Adrenal gland (tissue), 12 donors: ENCODE data around the gene NDUFB2. TPM values are rescaled to one million over a fixed set of nuclear protein-coding genes. Genes with fewer than 3 reads are reported as not detected.

Experiments used
- DNase-seq, 7 donors: peaks; one replicate each; pipeline ENCODE4 v3.0.0-alpha.2; 2019 to 2020
- H3K27ac ChIP-seq, 5 donors: fragments of 200-600 bp; sonication (generic) in 4 of 5; 1 replicate in 3 of 5; 2 replicates in 2 of 5; pipeline versions ENCODE4 v1.5.1 to v1.8.0; 2016 to 2020; ENCODE audit warnings: mild to moderate bottlenecking in 1 of 5
- H3K27me3 ChIP-seq: fragments of 200-600 bp; 2 replicates; pipeline ENCODE4 v1.8.0; 2021
- H3K36me3 ChIP-seq, 2 donors: fragments of 200-600 bp; replicated peaks in 1 of 2; 1 replicate in 1 of 2; 2 replicates in 1 of 2; pipeline versions ENCODE4 v1.5.1 to v1.8.0; 2018 to 2022
- H3K4me1 ChIP-seq, 2 donors: fragments of 200-600 bp; replicated peaks in 1 of 2; 1 replicate in 1 of 2; 2 replicates in 1 of 2; pipeline versions ENCODE4 v1.5.1 to v1.8.0; 2018 to 2021
- H3K4me3 ChIP-seq, 4 donors: fragments of 200-600 bp; sonication (generic) in 3 of 4; one replicate each; pipeline ENCODE4 v1.5.1; 2016 to 2018
- H3K9me3 ChIP-seq, 3 donors: fragments of 200-600 bp; sonication (generic) in 1 of 3; replicated peaks in 1 of 3; 1 replicate in 2 of 3; 2 replicates in 1 of 3; pipeline versions ENCODE4 v1.5.1 to v1.8.0; 2016 to 2021
- POLR2A ChIP-seq, 2 donors: fragments of 450-650 bp; IDR thresholded peaks; one replicate each; pipeline ENCODE4 v1.6.1; 2017; ENCODE audit warnings: antibody characterized with exemption in 2 of 2, mild to moderate bottlenecking in 2 of 2, moderate library complexity in 1 of 2
- WGBS, 4 donors: extraction: QIAGEN DNeasy Blood & Tissue Kit in 2 of 4; methylation state at CpG; one replicate each; pipeline versions ENCODE4 v1.1.5 to v1.1.7; 2013 to 2017; 5-methylcytosine and 5-hydroxymethylcytosine counted together
- intact Hi-C, 2 donors: fragments of 100-400 bp; cut with DNase I; formaldehyde crosslinking; loops; one replicate each; pipeline versions ENCODE4 v1.14.1 to v1.15.0; 2022 to 2023
- polyA plus RNA-seq, 3 donors: library from polyadenylated mRNA; stranded (reverse); fragments of 200-250 nt in 2 of 3; fragments of 350-450 nt in 1 of 3; fragmentation: Illumina TruSeq in 1 of 3; extraction: RNeasy Lipid Tissue Mini Kit (QIAGEN cat#74804) in 1 of 3; gene quantifications; one replicate each; pipeline ENCODE4 v1.2.3, GENCODE V29; 2013 to 2014
- total RNA-seq, 9 donors: library from RNA; depleted of rRNA in 4 of 9; stranded (reverse); fragments of >200 nt in 4 of 9; fragments of 120-200 nt in 1 of 9; fragmentation: NEBNext Ultra II Directional in 1 of 9; extraction: Animal tissue kit (Norgen Biotek cat#: 25700) in 1 of 9; gene quantifications; one replicate each; pipeline versions ENCODE4 v1.1.0 to v1.2.4, GENCODE V29; 2013 to 2023
- TF ChIP-seq, protein P1 (sequence below), 6 experiments: fragments of 450-650 bp in 4 of 6; fragments of 200-600 bp in 2 of 6; sonication (generic) in 1 of 6; IDR thresholded peaks; 1 replicate in 5 of 6; 2 replicates in 1 of 6; pipeline versions ENCODE4 v1.5.1 to v1.8.0; 2016 to 2021; ENCODE audit warnings: antibody characterized with exemption in 6 of 6, mild to moderate bottlenecking in 2 of 6, moderate library complexity in 1 of 6
- donor health status: healthy with polysubstance abuse.
- donor health status: Bipolar disorder and iron deficiency.
- donor health status: DM: yes; HTN: yes; CAD: no.
- donor health status: DM: no; HTN: no; CAD: no.
- donor health status: DM: no; HTN: no; CAD: no.
- donor health status: DM: yes; HTN: yes; CAD: no.

NDUFB2 gene
- total and polyA plus RNA-seq, 12 donors, result 172 to 465 (median 212) TPM

DNA sequence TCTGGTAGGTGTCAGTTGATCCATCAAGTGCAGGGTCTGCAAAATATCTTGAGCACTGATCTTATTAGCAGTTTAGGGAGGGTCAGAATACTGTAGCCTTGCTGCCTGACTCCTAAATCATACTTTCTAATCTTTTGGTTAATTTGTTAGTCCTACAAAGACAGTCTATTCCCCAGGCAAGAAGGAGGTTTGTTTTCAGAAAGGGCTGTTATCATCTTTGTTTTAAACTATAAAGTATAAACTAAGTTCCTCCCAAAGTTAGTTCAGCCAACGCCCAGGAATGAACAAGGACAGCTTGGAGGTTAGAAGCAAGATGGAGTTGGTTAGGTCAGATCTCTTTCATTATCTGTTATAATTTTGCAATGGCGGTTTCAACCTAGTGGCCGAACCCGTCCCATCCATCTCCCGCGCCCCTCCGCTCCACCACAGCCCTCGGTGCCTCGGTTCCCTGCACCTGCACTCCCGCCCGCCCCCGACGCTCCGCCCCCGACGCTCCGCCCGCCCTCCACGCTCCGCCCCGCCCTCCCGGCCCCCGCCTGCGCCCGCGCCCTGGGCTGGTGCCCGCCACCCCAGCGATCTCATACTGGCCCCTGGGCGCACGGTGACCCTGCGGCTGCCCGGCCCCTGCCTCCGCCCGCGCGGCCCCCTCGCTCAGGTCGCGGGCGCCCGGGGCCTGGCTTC lies 24.0 kb upstream of the NDUFB2 start, which contains the start of gene ADCK2:
ADCK2 (plus strand) TSS at position 564 of the 681 bp plus-strand sequence. CDS start 386 bp downstream, outside the sequence.
- Histone ChIP-seq H3K4me3 (peak within 1 kb of the TSS in 3 of 4 donors; percentile 13 to 98 (median 51)), H3K36me3 (no peaks in the 10 kb centered on the region), H3K27me3 (no peaks in the 10 kb centered on the region), H3K9me3 (no peaks in the 10 kb centered on the region), H3K4me1 (peaks cover 0 to 13% of the 10 kb centered on the region in 2 donors), H3K27ac (peak within 1 kb of the TSS in 3 of 5 donors; percentile 62 to 77 (median 71))
- peak in 1 of 2 donors; percentile 38 for TF ChIP-seq POLR2A (IDR thresholded peaks at IDR 0.05)
- TF ChIP-seq, protein P1, sequence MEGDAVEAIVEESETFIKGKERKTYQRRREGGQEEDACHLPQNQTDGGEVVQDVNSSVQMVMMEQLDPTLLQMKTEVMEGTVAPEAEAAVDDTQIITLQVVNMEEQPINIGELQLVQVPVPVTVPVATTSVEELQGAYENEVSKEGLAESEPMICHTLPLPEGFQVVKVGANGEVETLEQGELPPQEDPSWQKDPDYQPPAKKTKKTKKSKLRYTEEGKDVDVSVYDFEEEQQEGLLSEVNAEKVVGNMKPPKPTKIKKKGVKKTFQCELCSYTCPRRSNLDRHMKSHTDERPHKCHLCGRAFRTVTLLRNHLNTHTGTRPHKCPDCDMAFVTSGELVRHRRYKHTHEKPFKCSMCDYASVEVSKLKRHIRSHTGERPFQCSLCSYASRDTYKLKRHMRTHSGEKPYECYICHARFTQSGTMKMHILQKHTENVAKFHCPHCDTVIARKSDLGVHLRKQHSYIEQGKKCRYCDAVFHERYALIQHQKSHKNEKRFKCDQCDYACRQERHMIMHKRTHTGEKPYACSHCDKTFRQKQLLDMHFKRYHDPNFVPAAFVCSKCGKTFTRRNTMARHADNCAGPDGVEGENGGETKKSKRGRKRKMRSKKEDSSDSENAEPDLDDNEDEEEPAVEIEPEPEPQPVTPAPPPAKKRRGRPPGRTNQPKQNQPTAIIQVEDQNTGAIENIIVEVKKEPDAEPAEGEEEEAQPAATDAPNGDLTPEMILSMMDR (IDR thresholded peaks at IDR 0.05), result no peak
- WGBS, 4 donors, result 0 to 2% (median 1%) methylated on average over 5 to 41 of the region's 41 CpGs
- intact Hi-C loops, result no loop called here
- DNase-seq, result peak; percentile 42 to 68 (median 49)

DNA sequence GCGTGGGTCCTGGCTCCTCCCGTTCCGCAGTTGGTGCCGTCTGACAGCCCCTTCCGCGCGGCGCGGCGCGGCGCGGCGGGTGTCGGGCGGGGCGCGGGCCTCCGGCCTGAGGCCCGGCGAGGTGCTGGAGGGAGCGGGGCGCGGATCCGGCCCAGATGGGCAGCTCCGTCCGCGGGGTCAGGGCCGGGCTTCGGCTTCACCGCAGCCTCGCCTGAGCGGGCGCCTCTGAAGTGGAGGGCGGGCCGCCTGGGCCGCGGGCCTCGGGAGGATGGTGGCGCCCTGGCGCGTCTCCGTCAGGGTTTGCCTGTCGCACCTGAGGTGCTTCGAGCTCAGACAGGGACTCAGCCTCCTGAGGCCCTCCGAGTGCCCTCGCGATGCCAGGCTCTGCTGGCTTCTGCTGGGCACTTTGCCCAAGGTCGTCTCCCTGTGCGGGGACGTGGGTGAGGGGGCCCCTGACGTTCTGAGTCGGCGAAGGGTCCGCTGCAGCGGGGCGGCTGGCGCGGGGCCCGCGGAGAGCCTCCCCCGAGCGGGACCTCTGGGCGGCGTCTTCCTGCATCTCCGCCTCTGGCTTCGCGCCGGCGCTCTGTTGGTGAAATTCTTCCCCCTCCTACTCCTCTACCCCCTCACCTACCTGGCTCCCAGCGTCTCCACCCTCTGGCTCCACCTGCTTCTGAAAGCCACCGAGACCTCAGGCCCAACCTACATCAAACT lies 23.3 kb upstream of the NDUFB2 start:
- 0 to 2% (median 1%) methylated on average over 22 to 72 of the region's 72 CpGs for WGBS, 4 donors
- H3K9me3 ChIP-seq, result no peaks in the 10 kb centered on the region
- H3K36me3 ChIP-seq, result no peaks in the 10 kb centered on the region
- H3K4me1 ChIP-seq, result peaks cover 0 to 13% of the 10 kb centered on the region in 2 donors
- intact Hi-C loops, result no loop called here
- no peaks in the 10 kb centered on the region for H3K27me3 ChIP-seq
- H3K4me3 ChIP-seq, result peak overlapping the region in 3 of 4 donors; percentile 13 to 98 (median 51)
- peak overlapping the region in 3 of 5 donors; percentile 62 to 77 (median 71) for H3K27ac ChIP-seq
- TF ChIP-seq, protein P1 (IDR thresholded peaks at IDR 0.05), result no peak
- TF ChIP-seq POLR2A (IDR thresholded peaks at IDR 0.05), result peak in 1 of 2 donors; percentile 52
- peak; percentile 28 to 63 (median 39) for DNase-seq

DNA sequence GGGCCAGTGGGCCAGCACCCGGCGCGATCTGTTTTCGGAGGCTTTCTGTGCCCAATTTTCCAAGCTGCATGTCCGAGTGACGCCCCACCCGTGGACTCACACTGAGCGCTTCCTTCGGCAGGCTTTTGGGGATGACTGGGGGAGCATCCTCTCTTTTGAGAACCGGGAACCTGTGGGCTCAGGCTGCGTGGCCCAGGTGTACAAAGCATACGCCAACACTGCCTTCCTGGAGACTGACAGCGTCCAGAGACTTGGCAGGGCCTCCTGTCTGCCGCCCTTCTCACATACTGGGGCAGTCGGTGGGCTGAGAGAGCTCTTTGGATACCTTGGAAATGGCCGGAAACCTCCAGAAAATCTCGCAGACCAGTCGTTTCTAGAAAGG lies 22.7 kb upstream of the NDUFB2 start:
- Histone ChIP-seq H3K36me3 (no peaks in the 10 kb centered on the region), H3K27ac (peak overlapping the region in 1 of 5 donors; percentile 77), H3K4me3 (peak overlapping the region in 2 of 4 donors; percentile 51 to 98), H3K27me3 (no peaks in the 10 kb centered on the region), H3K9me3 (no peaks in the 10 kb centered on the region), H3K4me1 (peaks cover 0 to 13% of the 10 kb centered on the region in 2 donors)
- 38 to 48% (median 44%) methylated on average over 12 to 18 of the region's 18 CpGs for WGBS, 4 donors
- TF ChIP-seq, protein P1 (IDR thresholded peaks at IDR 0.05), result no peak
- no peak for TF ChIP-seq POLR2A (IDR thresholded peaks at IDR 0.05)
- no peak for DNase-seq
- intact Hi-C loops, result no loop called here

DNA sequence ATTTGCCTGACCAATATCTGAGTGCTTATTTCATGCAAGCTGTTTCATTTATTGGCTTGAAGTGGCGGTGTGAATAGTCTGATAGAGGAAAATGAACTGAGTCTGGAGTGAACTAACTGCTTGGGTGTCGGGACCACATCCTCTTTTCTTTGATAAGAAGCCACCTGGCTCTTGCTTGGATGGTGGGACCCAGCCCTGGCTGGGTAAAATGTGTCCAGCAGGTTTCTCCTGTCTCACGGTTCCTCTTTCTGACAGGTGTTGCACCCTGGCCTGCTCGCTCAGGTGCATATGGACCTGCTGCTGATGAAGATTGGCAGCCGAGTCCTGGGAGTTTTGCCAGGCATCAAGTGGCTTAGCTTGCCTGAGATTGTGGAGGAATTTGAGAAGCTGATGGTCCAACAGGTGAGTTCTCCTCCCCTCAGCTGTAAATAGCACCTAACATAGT lies 22.1 kb upstream of the NDUFB2 start:
- Histone ChIP-seq H3K27ac (no peak overlapping the region), H3K9me3 (no peaks in the 10 kb centered on the region), H3K27me3 (no peaks in the 10 kb centered on the region), H3K4me1 (peaks cover 0 to 13% of the 10 kb centered on the region in 2 donors), H3K36me3 (no peaks in the 10 kb centered on the region), H3K4me3 (no peak overlapping the region)
- TF ChIP-seq, protein P1 (IDR thresholded peaks at IDR 0.05), result no peak
- no peak for TF ChIP-seq POLR2A (IDR thresholded peaks at IDR 0.05)
- intact Hi-C loops, result no loop called here
- peak in 1 of 7 donors; percentile 14 for DNase-seq
- WGBS, 4 donors, result 83 to 91% (median 86%) methylated on average over 4 to 5 of the region's 5 CpGs
